H9 (cell line): ENCODE results near the gene STK32C. TPM values are rescaled to one million over a fixed set of nuclear protein-coding genes. Genes with fewer than 3 reads are reported as not detected.

Experiments used
- DNase-seq: peaks from one replicate; pipeline ENCODE4 v3.0.0-alpha.2; 2017
- H2AFZ ChIP-seq: one replicate; pipeline ENCODE4 v1.6.1; 2013; ENCODE audit warnings: mild to moderate bottlenecking, low read length, control low read depth, moderate library complexity
- H2AK5ac ChIP-seq: 2 replicates; pipeline ENCODE4 v1.6.1; 2013; ENCODE audit warnings: low read length, control low read depth, mixed read lengths; ENCODE audit not compliant: insufficient read length
- H2BK120ac ChIP-seq: one replicate; pipeline ENCODE4 v1.6.1; 2013; ENCODE audit warnings: low read depth, mild to moderate bottlenecking, low read length, control low read depth, inconsistent platforms; ENCODE audit not compliant: poor library complexity, severe bottlenecking
- H2BK12ac ChIP-seq: 2 replicates; pipeline ENCODE4 v1.6.1; 2013; ENCODE audit warnings: low read length, control low read depth, mixed read lengths, low read depth; ENCODE audit not compliant: insufficient read length
- H2BK15ac ChIP-seq: 2 replicates; pipeline ENCODE4 v1.6.1; 2013; ENCODE audit warnings: low read depth, low read length, control low read depth
- H2BK20ac ChIP-seq: one replicate; pipeline ENCODE4 v1.6.1; 2013; ENCODE audit warnings: low read depth, mild to moderate bottlenecking, low read length, control low read depth, inconsistent platforms; ENCODE audit not compliant: poor library complexity, severe bottlenecking
- H2BK5ac ChIP-seq: 2 replicates; pipeline ENCODE4 v1.6.1; 2013; ENCODE audit warnings: low read length, control low read depth, mixed read lengths; ENCODE audit not compliant: insufficient read length
- H3K14ac ChIP-seq: 2 replicates; pipeline ENCODE4 v1.6.1; 2013; ENCODE audit warnings: low read length, control low read depth; ENCODE audit not compliant: insufficient read depth
- H3K18ac ChIP-seq: 2 replicates; pipeline ENCODE4 v1.6.1; 2013; ENCODE audit warnings: low read depth, mild to moderate bottlenecking, mixed read lengths, low read length, control low read depth; ENCODE audit not compliant: insufficient read length
- H3K23ac ChIP-seq: 2 replicates; pipeline ENCODE4 v1.6.1; 2013; ENCODE audit warnings: low read length, control low read depth, mixed read lengths, low read depth; ENCODE audit not compliant: insufficient read length
- H3K23me2 ChIP-seq: 2 replicates; pipeline ENCODE4 v1.6.1; 2013; ENCODE audit warnings: low read depth, mild to moderate bottlenecking, mixed read lengths, low read length, control low read depth; ENCODE audit not compliant: insufficient read length, poor library complexity, severe bottlenecking
- H3K27ac ChIP-seq: 2 replicates; pipeline ENCODE4 v1.5.1; 2013; ENCODE audit warnings: low read length, control low read depth, mixed read lengths, low read depth; ENCODE audit not compliant: insufficient read length
- H3K27me3 ChIP-seq: 2 replicates; pipeline ENCODE4 v1.6.1; 2013; ENCODE audit warnings: low read length, control low read depth, inconsistent platforms; ENCODE audit not compliant: insufficient read depth
- H3K4ac ChIP-seq: 2 replicates; pipeline ENCODE4 v1.6.1; 2013; ENCODE audit warnings: low read depth, mild to moderate bottlenecking, control low read depth, inconsistent platforms, low read length, moderate library complexity
- H3K4me1 ChIP-seq: 2 replicates; pipeline ENCODE4 v1.6.1; 2013; ENCODE audit warnings: low read length, control low read depth, inconsistent platforms; ENCODE audit not compliant: insufficient read depth
- H3K4me2 ChIP-seq: 2 replicates; pipeline ENCODE4 v1.6.1; 2013; ENCODE audit warnings: low read length, control low read depth, mixed read lengths; ENCODE audit not compliant: insufficient read length, insufficient read depth
- H3K56ac ChIP-seq: 2 replicates; pipeline ENCODE4 v1.6.1; 2013; ENCODE audit warnings: low read depth, mild to moderate bottlenecking, mixed read lengths, low read length, control low read depth; ENCODE audit not compliant: insufficient read length
- H3K79me1 ChIP-seq: 2 replicates; pipeline ENCODE4 v1.6.1; 2013; ENCODE audit warnings: low read depth, mild to moderate bottlenecking, moderate library complexity, low read length, control low read depth, inconsistent platforms; ENCODE audit not compliant: insufficient read depth, poor library complexity, severe bottlenecking
- H3K79me2 ChIP-seq: 2 replicates; pipeline ENCODE4 v1.6.1; 2013; ENCODE audit warnings: low read length, control low read depth, inconsistent platforms; ENCODE audit not compliant: insufficient read depth
- H3K9ac ChIP-seq: 2 replicates; pipeline ENCODE4 v1.6.1; 2013; ENCODE audit warnings: low read length, control low read depth, mixed read lengths; ENCODE audit not compliant: insufficient read length; ENCODE audit errors: extremely low read depth
- H3K9me3 ChIP-seq: one replicate; pipeline ENCODE4 v1.6.1; 2013; ENCODE audit warnings: low read depth, low read length, inconsistent platforms; ENCODE audit not compliant: control insufficient read depth
- H3T11ph ChIP-seq: one replicate; pipeline ENCODE4 v1.6.1; 2013; ENCODE audit warnings: mild to moderate bottlenecking, low read length, control low read depth, inconsistent platforms
- H4K20me1 ChIP-seq: one replicate; pipeline ENCODE4 v1.6.1; 2013; ENCODE audit not compliant: control insufficient read depth, insufficient read length, insufficient read depth
- H4K5ac ChIP-seq: 2 replicates; pipeline ENCODE4 v1.6.1; 2013; ENCODE audit warnings: low read depth, mild to moderate bottlenecking, mixed read lengths, low read length, control low read depth; ENCODE audit not compliant: insufficient read length
- H4K8ac ChIP-seq: replicated peaks from 2 replicates; pipeline ENCODE4 v1.6.1; 2013; ENCODE audit warnings: low read length, control low read depth, mixed read lengths, low read depth; ENCODE audit not compliant: insufficient read length
- H4K91ac ChIP-seq: 2 replicates; pipeline ENCODE4 v1.6.1; 2013; ENCODE audit warnings: low read depth, mild to moderate bottlenecking, moderate library complexity, mixed read lengths, low read length, control low read depth; ENCODE audit not compliant: insufficient read length
- H3K27ac Mint-ChIP-seq, 3 experiments: 2 replicates in 2 of 3; 3 replicates in 1 of 3; pipeline ENCODE4 v1.8.0; 2020 to 2021; ENCODE audit warnings: mixed read lengths in 3 of 3, mild to moderate bottlenecking in 1 of 3, moderate library complexity in 1 of 3
- H3K27me3 Mint-ChIP-seq: 2 replicates; pipeline ENCODE4 v1.8.0; 2021; ENCODE audit warnings: low read depth, mild to moderate bottlenecking, moderate library complexity, mixed read lengths
- H3K36me3 Mint-ChIP-seq, 3 experiments: 2 replicates in 2 of 3; 3 replicates in 1 of 3; pipeline ENCODE4 v1.8.0; 2020 to 2021; ENCODE audit warnings: low read depth in 3 of 3, mixed read lengths in 3 of 3; ENCODE audit not compliant: insufficient read depth in 1 of 3
- H3K4me1 Mint-ChIP-seq, 2 experiments: 2 replicates each; pipeline ENCODE4 v1.8.0; 2020; ENCODE audit warnings: mixed read lengths in 2 of 2
- H3K4me3 Mint-ChIP-seq, 2 experiments: 2 replicates in 1 of 2; 3 replicates in 1 of 2; pipeline ENCODE4 v1.8.0; 2020 to 2021; ENCODE audit warnings: mild to moderate bottlenecking in 2 of 2, mixed read lengths in 2 of 2, moderate library complexity in 1 of 2
- H3K9me3 Mint-ChIP-seq, 2 experiments: 2 replicates in 1 of 2; 3 replicates in 1 of 2; pipeline ENCODE4 v1.8.0; 2020; ENCODE audit warnings: mild to moderate bottlenecking in 2 of 2, mixed read lengths in 2 of 2, moderate library complexity in 1 of 2
- WGBS: extraction: QIAGEN DNeasy Blood & Tissue Kit; methylation state at CpG from one replicate; pipeline ENCODE4 v1.1.7; 2013; ENCODE audit warnings: missing lambda C conversion rate, low lambda C conversion rate, mixed read lengths; ENCODE audit not compliant: insufficient read length; ENCODE audit errors: extremely low coverage; 5-methylcytosine and 5-hydroxymethylcytosine counted together
- total RNA-seq: library from RNA; stranded (reverse); gene quantifications from 2 replicates; pipeline ENCODE4 v1.2.1, GENCODE V29; 2021
- TF ChIP-seq, protein P1 (sequence below): fragments of 200-600 bp; sonication (generic); conservative IDR thresholded peaks from 3 replicates; pipeline ENCODE4 v1.8.0; 2021; ENCODE audit warnings: antibody characterized with exemption, mild to moderate bottlenecking

The STK32C gene
- total RNA-seq, 1 experiment from 2014 or later, result 11.3 TPM

DNA sequence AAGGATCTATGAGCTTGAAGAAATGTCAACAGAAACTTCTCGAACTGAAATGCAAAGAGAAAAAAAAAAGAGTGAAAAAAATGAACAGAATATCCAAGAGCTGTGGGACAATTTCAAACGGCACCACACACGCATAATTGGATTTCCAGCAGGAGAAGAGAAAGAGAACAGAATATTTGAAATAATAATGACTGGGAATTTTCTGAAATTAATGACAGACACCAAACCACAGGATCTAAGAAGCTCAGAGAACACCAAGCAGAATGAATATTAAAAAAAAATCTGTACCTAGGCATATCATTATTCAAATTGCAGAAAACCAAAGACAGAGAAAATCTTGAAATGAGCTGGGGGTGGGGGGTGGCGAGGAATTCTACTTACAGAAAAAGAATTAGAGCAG, 93.8 kb downstream of the STK32C start:
- Mint-ChIP-seq H3K9me3 (peaks cover 50 to 52% of the 10 kb centered on the region in 2 experiments), H3K27ac (no peak overlapping the region), H3K36me3 (peaks cover 31 to 38% (median 38%) of the 10 kb centered on the region in 3 experiments), H3K4me1 (no peaks in the 10 kb centered on the region), H3K4me3 (no peak overlapping the region), H3K27me3 (peaks cover 10% of the 10 kb centered on the region)
- H2AK5ac ChIP-seq, result no peak overlapping the region
- H3T11ph ChIP-seq, result no peak overlapping the region
- no peaks in the 10 kb centered on the region for H3K79me1 ChIP-seq
- H4K5ac ChIP-seq, result no peak overlapping the region
- H3K4me1 ChIP-seq, result no peaks in the 10 kb centered on the region
- H2BK12ac ChIP-seq, result no peak overlapping the region
- H3K79me2 ChIP-seq, result no peaks in the 10 kb centered on the region
- H3K27ac ChIP-seq, result no peak overlapping the region
- H3K23me2 ChIP-seq, result no peaks in the 10 kb centered on the region
- H4K91ac ChIP-seq, result no peak overlapping the region
- WGBS, result no CpG with 5 or more reads among the region's 4 CpGs
- no peak overlapping the region for H2BK20ac ChIP-seq
- H4K20me1 ChIP-seq, result no peaks in the 10 kb centered on the region
- H2BK120ac ChIP-seq, result no peak overlapping the region
- no peak overlapping the region for H2BK5ac ChIP-seq
- H3K9me3 ChIP-seq, result no peaks in the 10 kb centered on the region
- H3K9ac ChIP-seq, result no peak overlapping the region
- no peak overlapping the region for H2BK15ac ChIP-seq
- H3K14ac ChIP-seq, result no peak overlapping the region
- no peaks in the 10 kb centered on the region for H3K27me3 ChIP-seq
- no peak overlapping the region for H3K4me2 ChIP-seq
- no peak overlapping the region for H3K56ac ChIP-seq
- TF ChIP-seq, protein P1, sequence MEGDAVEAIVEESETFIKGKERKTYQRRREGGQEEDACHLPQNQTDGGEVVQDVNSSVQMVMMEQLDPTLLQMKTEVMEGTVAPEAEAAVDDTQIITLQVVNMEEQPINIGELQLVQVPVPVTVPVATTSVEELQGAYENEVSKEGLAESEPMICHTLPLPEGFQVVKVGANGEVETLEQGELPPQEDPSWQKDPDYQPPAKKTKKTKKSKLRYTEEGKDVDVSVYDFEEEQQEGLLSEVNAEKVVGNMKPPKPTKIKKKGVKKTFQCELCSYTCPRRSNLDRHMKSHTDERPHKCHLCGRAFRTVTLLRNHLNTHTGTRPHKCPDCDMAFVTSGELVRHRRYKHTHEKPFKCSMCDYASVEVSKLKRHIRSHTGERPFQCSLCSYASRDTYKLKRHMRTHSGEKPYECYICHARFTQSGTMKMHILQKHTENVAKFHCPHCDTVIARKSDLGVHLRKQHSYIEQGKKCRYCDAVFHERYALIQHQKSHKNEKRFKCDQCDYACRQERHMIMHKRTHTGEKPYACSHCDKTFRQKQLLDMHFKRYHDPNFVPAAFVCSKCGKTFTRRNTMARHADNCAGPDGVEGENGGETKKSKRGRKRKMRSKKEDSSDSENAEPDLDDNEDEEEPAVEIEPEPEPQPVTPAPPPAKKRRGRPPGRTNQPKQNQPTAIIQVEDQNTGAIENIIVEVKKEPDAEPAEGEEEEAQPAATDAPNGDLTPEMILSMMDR, result no peak
- no peak overlapping the region for H2AFZ ChIP-seq
- no peak overlapping the region for H3K4ac ChIP-seq
- H4K8ac ChIP-seq, result no peak overlapping the region
- DNase-seq, result no peak
- H3K18ac ChIP-seq, result no peak overlapping the region
- no peak overlapping the region for H3K23ac ChIP-seq
